Endothelial cell of umbilical vein (primary cell): ENCODE data around the gene ACSS2. TPM values are rescaled to one million over a fixed set of nuclear protein-coding genes. Genes with fewer than 3 reads are reported as not detected.

Source experiments
- BruUV-seq: library from RNA; stranded (reverse); fragments of 400-500 nt; replicated peaks from 2 replicates; lab custom pipeline; 2021; lab: Mats Ljungman, UMichigan
- CTCF ChIA-PET: fragments of 300-600, 350-600 bp; sonication (Branson Sonifier 250); formaldehyde crosslinking; loops from one replicate; lab custom pipeline; 2021; ENCODE audit warnings: antibody characterized with exemption, inconsistent platforms; lab: Charles Lee
- POLR2A ChIA-PET: fragments of 300-600, 350-600 bp; sonication (Branson Sonifier 250); formaldehyde crosslinking; loops from one replicate; lab custom pipeline; 2021; ENCODE audit warnings: antibody characterized with exemption, inconsistent platforms; lab: Charles Lee
- DNase-seq: peaks from one replicate; pipeline ENCODE4 v3.0.0-alpha.2; 2011; ENCODE audit warnings: low read depth, low spot score
- FAIRE-seq: peaks from 2 replicates; lab custom pipeline; 2011; peaks lifted over from hg19 to GRCh38; lab: Jason Lieb, UNC
- H2AFZ ChIP-seq: 2 replicates; pipeline ENCODE4 v1.6.0; 2012; ENCODE audit warnings: low read depth, low read length, control low read depth, inconsistent platforms
- H3K27ac ChIP-seq: 2 replicates; pipeline ENCODE4 v1.5.1; 2011; ENCODE audit warnings: low read depth, mild to moderate bottlenecking, control low read depth, low read length, moderate library complexity; ENCODE audit not compliant: insufficient read depth
- H3K27me3 ChIP-seq, 2 experiments: 2 replicates each; pipeline versions ENCODE4 v1.6.0 to v1.6.1; 2011; ENCODE audit warnings: low read length in 2 of 2, mixed read lengths in 1 of 2; ENCODE audit not compliant: control insufficient read depth in 2 of 2, insufficient read depth in 2 of 2
- H3K36me3 ChIP-seq, 2 experiments: 2 replicates in 1 of 2; 3 replicates in 1 of 2; pipeline ENCODE4 v1.5.1; 2011; ENCODE audit warnings: low read length in 2 of 2, mild to moderate bottlenecking in 1 of 2, moderate library complexity in 1 of 2; ENCODE audit not compliant: control insufficient read depth in 2 of 2, insufficient read depth in 2 of 2; ENCODE audit errors: extremely low read depth in 1 of 2
- H3K4me1 ChIP-seq: 3 replicates; pipeline ENCODE4 v1.5.1; 2011; ENCODE audit warnings: mild to moderate bottlenecking, low read length; ENCODE audit not compliant: control insufficient read depth, insufficient read depth; ENCODE audit errors: extremely low read depth
- H3K4me2 ChIP-seq: 2 replicates; pipeline ENCODE4 v1.6.1; 2011; ENCODE audit warnings: low read length, control low read depth, mixed read lengths; ENCODE audit not compliant: insufficient read depth
- H3K4me3 ChIP-seq, 3 experiments: fragments of 200-600 bp in 1 of 3; sonication (generic), shearing (Covaris generic) in 1 of 3; replicated peaks in 1 of 3; 2 replicates each; pipeline ENCODE4 v1.5.1; 2011 to 2016; ENCODE audit warnings: control low read depth in 3 of 3, low read length in 3 of 3, mild to moderate bottlenecking in 2 of 3, inconsistent platforms in 1 of 3, low read depth in 1 of 3, moderate library complexity in 1 of 3; ENCODE audit not compliant: insufficient read depth in 1 of 3
- H3K79me2 ChIP-seq: 2 replicates; pipeline ENCODE4 v1.6.0; 2012; ENCODE audit warnings: low read length, inconsistent platforms; ENCODE audit not compliant: control insufficient read depth, insufficient read depth
- H3K9ac ChIP-seq: replicated peaks from 2 replicates; pipeline ENCODE3; 2011; ENCODE audit warnings: low read length, control low read depth; ENCODE audit not compliant: insufficient read depth; ENCODE audit errors: extremely low read depth
- H3K9me1 ChIP-seq: replicated peaks from 3 replicates; pipeline ENCODE4 v1.6.0; 2011; ENCODE audit warnings: mild to moderate bottlenecking, low read length; ENCODE audit not compliant: control insufficient read depth, insufficient read depth; ENCODE audit errors: extremely low read depth
- H3K9me3 ChIP-seq: replicated peaks from 2 replicates; pipeline ENCODE4 v1.5.1; 2012; ENCODE audit warnings: low read length, inconsistent platforms; ENCODE audit not compliant: control insufficient read depth, insufficient read depth
- H4K20me1 ChIP-seq: replicated peaks from 2 replicates; pipeline ENCODE3; 2011; ENCODE audit warnings: mild to moderate bottlenecking, low read length; ENCODE audit not compliant: control insufficient read depth, insufficient read depth; ENCODE audit errors: extremely low read depth
- CTCF ChIP-seq, 2 donors: IDR thresholded peaks; 1 replicate in 1 of 2; 2 replicates in 1 of 2; pipeline ENCODE4 v1.5.1; 2011; ENCODE audit warnings: low read length in 2 of 2, mild to moderate bottlenecking in 2 of 2, moderate library complexity in 2 of 2, control low read depth in 1 of 2, inconsistent platforms in 1 of 2, low read depth in 1 of 2; ENCODE audit not compliant: insufficient read depth in 1 of 2; ENCODE audit errors: extremely low read depth in 1 of 2
- EZH2 ChIP-seq: IDR thresholded peaks from 2 replicates; pipeline ENCODE4 v1.6.1; 2012; ENCODE audit warnings: borderline replicate concordance, low read depth, mild to moderate bottlenecking, moderate library complexity, low read length, inconsistent platforms; ENCODE audit not compliant: severe bottlenecking
- FOS ChIP-seq: IDR thresholded peaks from 2 replicates; pipeline ENCODE4 v1.6.1; 2011; ENCODE audit warnings: mild to moderate bottlenecking, low read length, moderate library complexity, borderline replicate concordance; ENCODE audit not compliant: insufficient read depth
- GATA2 ChIP-seq: IDR thresholded peaks from 2 replicates; pipeline ENCODE4 v1.7.0; 2011; ENCODE audit warnings: low read depth, mild to moderate bottlenecking, moderate library complexity, mixed read lengths, low read length; ENCODE audit not compliant: insufficient read length, insufficient read depth
- JUN ChIP-seq: IDR thresholded peaks from 2 replicates; pipeline ENCODE4 v1.6.1; 2011; ENCODE audit warnings: borderline replicate concordance, low read depth; ENCODE audit not compliant: insufficient read length, insufficient read depth
- MYC ChIP-seq: IDR thresholded peaks from one replicate; pipeline ENCODE4 v1.6.1; 2011; ENCODE audit warnings: mild to moderate bottlenecking, low read depth, low read length
- POLR2A ChIP-seq: IDR thresholded peaks from 2 replicates; pipeline ENCODE4 v1.6.1; 2012; ENCODE audit warnings: low read depth, mild to moderate bottlenecking, control low read depth, low read length
- POLR2AphosphoS5 ChIP-seq: IDR thresholded peaks from 2 replicates; pipeline ENCODE4 v1.6.1; 2012; ENCODE audit warnings: low read depth, mild to moderate bottlenecking, control low read depth, low read length, moderate library complexity; ENCODE audit not compliant: insufficient read depth
- dilution Hi-C: fragments of 300-500 bp; cut with MboI; formaldehyde crosslinking; loops from one replicate; pipeline ENCODE4 v1.15.0; 2019; ENCODE audit warnings: low sequenced_read_pairs; ENCODE audit not compliant: extremely low pct_ligation_motif_present
- intact Hi-C: fragments of 100-400 bp; cut with micrococcal nuclease; formaldehyde crosslinking; loops from one replicate; pipeline ENCODE4 v1.10.0; 2022
- polyA plus RNA-seq, 4 experiments: library from polyadenylated mRNA; depleted of rRNA in 3 of 4; stranded (reverse) in 3 of 4; unstranded in 1 of 4; fragments of >200 nt; gene quantifications; 2 replicates each; pipeline versions ENCODE4 v1.2.1 to v1.2.3, GENCODE V29; 2011 to 2012; ENCODE audit warnings: missing spikeins in 1 of 4
- total RNA-seq: library from RNA; stranded (reverse); gene quantifications from 2 replicates; pipeline ENCODE4 v1.2.3, GENCODE V29; 2021
- TF ChIP-seq, protein P1 (sequence below): IDR thresholded peaks from 2 replicates; pipeline ENCODE4 v1.6.1; 2011; ENCODE audit not compliant: insufficient read depth, insufficient read length

The ACSS2 gene
- total and polyA plus RNA-seq, 2 donors (not counting 3 experiments of a cell fraction or from before 2014, with no cell fraction given), result 40.7 to 42.3 TPM

DNA sequence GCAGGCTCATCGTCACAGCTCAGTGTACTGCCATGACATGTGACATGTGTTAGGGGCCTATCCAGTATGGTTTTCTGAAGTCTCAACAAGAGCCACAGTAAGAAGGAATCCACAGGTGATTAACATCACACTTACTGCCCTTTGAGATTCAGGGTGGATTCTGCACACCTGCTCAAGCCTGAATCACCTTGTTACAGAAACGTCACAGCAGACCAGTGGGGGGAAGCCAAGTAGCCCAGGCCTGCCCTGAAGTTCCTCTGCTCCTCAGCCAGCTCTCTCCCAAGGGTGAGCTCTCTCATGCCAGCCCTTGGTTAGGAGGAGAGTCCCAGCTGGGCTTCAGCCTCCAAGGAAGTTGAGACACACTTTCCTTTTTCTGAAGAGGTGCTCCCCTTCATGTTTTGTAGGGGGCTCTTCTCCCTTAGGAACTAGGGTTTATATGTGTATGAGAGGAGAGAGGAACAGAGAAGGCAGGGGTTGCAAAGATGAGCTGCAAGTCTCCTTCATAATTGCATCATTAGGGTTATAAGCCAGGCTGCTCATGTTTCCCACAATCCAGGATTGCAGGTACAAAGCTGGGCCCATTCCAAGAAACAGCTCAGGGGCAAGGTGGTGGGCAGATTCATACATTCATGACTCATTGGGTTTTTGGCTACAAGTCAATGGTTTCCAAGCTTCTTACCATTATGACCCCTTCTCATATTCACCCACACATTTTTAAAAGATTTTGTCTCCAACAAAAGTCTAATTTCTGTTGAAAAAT, 67.6 kb downstream of the ACSS2 start:
- H3K9me1 ChIP-seq, result peaks cover 2% of the 10 kb centered on the region
- no peaks in the 10 kb centered on the region for H3K79me2 ChIP-seq
- POLR2A ChIA-PET, result no interaction called here
- DNase-seq (no peak), FAIRE-seq (no peak)
- no peaks in the 10 kb centered on the region for H3K27me3 ChIP-seq
- no TSS peak for BruUV-seq
- no peak overlapping the region for H3K4me3 ChIP-seq
- dilution Hi-C loops (no loop called here), intact Hi-C loops (no loop called here)
- CTCF ChIA-PET, result interaction anchor here (0.9 to 1.8 kb wide), 4 partner anchors 12 to 68 kb away, joined by 3 to 5 read pairs (median 3); partner anchors contain the start of gene MYH7B
- no peak overlapping the region for H3K9ac ChIP-seq
- TF ChIP-seq POLR2A, result no peak
- no peak for TF ChIP-seq MYC
- TF ChIP-seq POLR2AphosphoS5, result no peak
- TF ChIP-seq GATA2, result no peak
- no peak for TF ChIP-seq FOS
- TF ChIP-seq, protein P1, sequence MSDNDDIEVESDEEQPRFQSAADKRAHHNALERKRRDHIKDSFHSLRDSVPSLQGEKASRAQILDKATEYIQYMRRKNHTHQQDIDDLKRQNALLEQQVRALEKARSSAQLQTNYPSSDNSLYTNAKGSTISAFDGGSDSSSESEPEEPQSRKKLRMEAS, result no peak
- no peak for TF ChIP-seq EZH2
- TF ChIP-seq CTCF (IDR thresholded peaks at IDR 0.05; ENCODE audit: extremely low read depth in 1 of 2, insufficient read depth in 1 of 2, low read depth in 1 of 2, low read length in 2 of 2), result no peak
- TF ChIP-seq JUN, result no peak
- peaks cover 13% of the 10 kb centered on the region for H3K4me1 ChIP-seq
- H3K9me3 ChIP-seq, result no peaks in the 10 kb centered on the region
- H3K4me2 ChIP-seq, result no peak overlapping the region
- H3K27ac ChIP-seq, result no peak overlapping the region
- no peak overlapping the region for H2AFZ ChIP-seq
- H4K20me1 ChIP-seq, result no peaks in the 10 kb centered on the region
- peaks cover 2 to 7% of the 10 kb centered on the region in 2 experiments for H3K36me3 ChIP-seq
